ENCODE results near the gene NLRX1. TPM values are rescaled to one million over a fixed set of nuclear protein-coding genes. Genes with fewer than 3 reads are reported as not detected.
"Not testable (repeated sequence)": the region's sequence is repeated elsewhere in the genome, so short reads cannot be mapped to it uniquely, and the experiment has no call there.

NLRX1 gene
- total RNA-seq, 4 donors from 2014 or later: 8.3 to 28.6 (median 21.3) TPM

DNA sequence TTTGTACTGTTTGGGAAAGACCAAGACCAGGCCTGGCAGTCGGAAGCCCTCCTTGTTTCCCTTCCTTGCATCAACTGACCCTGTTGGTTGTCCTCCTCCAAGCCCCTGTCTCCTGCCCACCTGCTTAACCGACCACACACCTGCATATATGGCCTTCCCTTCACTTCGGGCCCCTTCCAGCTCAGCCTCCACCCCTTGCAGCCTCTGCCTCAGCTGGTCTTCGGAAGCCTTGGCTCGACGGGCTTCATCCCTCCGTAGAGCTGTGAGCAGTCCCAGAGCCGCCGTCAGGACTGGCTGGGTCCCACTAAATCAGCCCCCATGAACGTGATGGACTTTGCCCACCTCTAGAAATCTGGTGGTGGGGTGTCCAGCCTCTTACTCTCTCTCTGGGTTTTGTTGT is 25.1 kb downstream of the NLRX1 start:
- Histone ChIP-seq H3K36me3 (no peaks in the 10 kb centered on the region), H3K4me1 (no peaks in the 10 kb centered on the region), H3K27me3 (no peaks in the 10 kb centered on the region), H3K9me3 (no peaks in the 10 kb centered on the region), H3K4me3 (no peak overlapping the region), H3K27ac (no peak overlapping the region)
- TF ChIP-seq CTCF (IDR thresholded peaks at IDR 0.05): no peak
- TF ChIP-seq POLR2A (IDR thresholded peaks at IDR 0.05): no peak
- DNase-seq: no peak

GRCh38 chr11:119194811-119195440 is 26.4 kb downstream of the NLRX1 start:
- no peak overlapping the region for H3K4me3 ChIP-seq
- H3K27ac ChIP-seq: no peak overlapping the region
- H3K36me3 ChIP-seq: no peaks in the 10 kb centered on the region
- no peaks in the 10 kb centered on the region for H3K4me1 ChIP-seq
- H3K27me3 ChIP-seq: no peaks in the 10 kb centered on the region
- no peaks in the 10 kb centered on the region for H3K9me3 ChIP-seq
- no peak for TF ChIP-seq CTCF (IDR thresholded peaks at IDR 0.05)
- TF ChIP-seq POLR2A (IDR thresholded peaks at IDR 0.05): no peak
- DNase-seq: no peak

DNA sequence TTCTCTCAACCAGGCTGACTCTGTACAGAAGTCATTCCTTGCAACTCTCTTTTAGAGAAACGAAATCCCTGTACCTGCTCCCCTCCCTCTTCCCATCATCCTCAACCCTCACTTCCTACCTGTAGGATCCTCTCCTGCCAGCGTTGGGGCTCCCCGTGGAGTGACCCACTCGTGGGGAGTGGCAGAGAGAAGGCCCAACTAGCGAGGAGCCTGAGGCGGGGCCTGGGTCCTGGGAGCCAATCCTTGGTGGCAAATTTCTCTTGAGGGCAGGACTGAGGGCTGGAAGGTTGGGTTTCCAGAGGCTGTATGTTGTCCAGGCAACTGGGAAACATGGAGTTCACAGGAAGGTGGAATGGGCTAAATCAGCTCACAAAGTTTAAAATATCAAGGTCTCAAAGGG is 27.2 kb downstream of the NLRX1 start:
- no peak for TF ChIP-seq POLR2A (IDR thresholded peaks at IDR 0.05)
- TF ChIP-seq CTCF (IDR thresholded peaks at IDR 0.05): no peak
- H3K9me3 ChIP-seq: no peaks in the 10 kb centered on the region
- peak in 2 of 3 donors; percentile 69 to 73 for DNase-seq
- H3K36me3 ChIP-seq: no peaks in the 10 kb centered on the region
- H3K27me3 ChIP-seq: no peaks in the 10 kb centered on the region
- H3K4me1 ChIP-seq: no peaks in the 10 kb centered on the region
- no peak overlapping the region for H3K27ac ChIP-seq
- no peak overlapping the region for H3K4me3 ChIP-seq

- no peak overlapping the region for H3K27ac ChIP-seq
- H3K27me3 ChIP-seq: no peaks in the 10 kb centered on the region
- H3K4me1 ChIP-seq: no peaks in the 10 kb centered on the region
- no peak overlapping the region for H3K4me3 ChIP-seq
- H3K9me3 ChIP-seq: no peaks in the 10 kb centered on the region
- no peak for TF ChIP-seq POLR2A (IDR thresholded peaks at IDR 0.05)
- peak; percentile 42 to 94 (median 90) for TF ChIP-seq CTCF (IDR thresholded peaks at IDR 0.05)
- peak in 2 of 3 donors; percentile 72 to 88 for DNase-seq
- no peaks in the 10 kb centered on the region for H3K36me3 ChIP-seq
Measured at GRCh38 chr11:119196833-119197483, 28.4 kb downstream of the NLRX1 start.

DNA sequence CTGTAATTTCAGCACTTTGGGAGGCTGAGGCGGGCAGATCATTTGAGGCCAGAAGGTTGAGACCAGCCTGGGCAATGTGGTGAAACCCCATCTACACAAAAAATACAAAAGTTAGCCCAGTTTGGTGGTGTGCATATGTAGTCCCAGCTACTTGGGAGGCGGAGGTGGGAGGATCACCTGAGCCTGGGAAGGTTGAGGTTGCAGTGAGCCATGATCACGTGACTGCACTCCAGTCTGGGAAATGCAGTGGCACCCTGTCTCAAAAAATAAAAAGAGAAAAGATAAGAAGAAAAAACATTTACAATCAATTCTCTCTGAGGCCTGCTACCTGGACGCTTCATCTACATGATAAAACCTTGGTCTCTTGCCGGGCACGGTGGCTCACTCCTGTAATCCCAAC is 30.4 kb downstream of the NLRX1 start:
- Histone ChIP-seq H3K27me3 (no peaks in the 10 kb centered on the region), H3K27ac (no peak overlapping the region), H3K9me3 (no peaks in the 10 kb centered on the region), H3K4me1 (no peaks in the 10 kb centered on the region), H3K36me3 (no peaks in the 10 kb centered on the region), H3K4me3 (no peak overlapping the region)
- DNase-seq: peak in 1 of 3 donors; percentile 24
- TF ChIP-seq CTCF (IDR thresholded peaks at IDR 0.05): no peak
- no peak for TF ChIP-seq POLR2A (IDR thresholded peaks at IDR 0.05)

GRCh38 chr11:119201236-119201635 is 32.7 kb downstream of the NLRX1 start:
- peak in 1 of 3 donors; percentile 7 for DNase-seq
- not testable (repeated sequence) for H3K4me3 ChIP-seq, H3K4me1 ChIP-seq, H3K9me3 ChIP-seq, H3K27me3 ChIP-seq, H3K36me3 ChIP-seq, H3K27ac ChIP-seq
